MM.1S (cell line): Measurements from ENCODE around the gene LRRC26.

ENCODE experiments used
- EZH2phosphoT487 ChIP-seq: fragments of 300-600 bp; sonication (generic); IDR thresholded peaks from 2 replicates; pipeline ENCODE4 v1.6.1; 2018; ENCODE audit warnings: antibody characterized with exemption, low read length
- TF ChIP-seq, protein P1 (sequence below): fragments of 300-600 bp; sonication (generic); IDR thresholded peaks from 2 replicates; pipeline ENCODE4 v1.5.1; 2016; ENCODE audit warnings: antibody characterized with exemption, low read length, mixed read lengths

DNA sequence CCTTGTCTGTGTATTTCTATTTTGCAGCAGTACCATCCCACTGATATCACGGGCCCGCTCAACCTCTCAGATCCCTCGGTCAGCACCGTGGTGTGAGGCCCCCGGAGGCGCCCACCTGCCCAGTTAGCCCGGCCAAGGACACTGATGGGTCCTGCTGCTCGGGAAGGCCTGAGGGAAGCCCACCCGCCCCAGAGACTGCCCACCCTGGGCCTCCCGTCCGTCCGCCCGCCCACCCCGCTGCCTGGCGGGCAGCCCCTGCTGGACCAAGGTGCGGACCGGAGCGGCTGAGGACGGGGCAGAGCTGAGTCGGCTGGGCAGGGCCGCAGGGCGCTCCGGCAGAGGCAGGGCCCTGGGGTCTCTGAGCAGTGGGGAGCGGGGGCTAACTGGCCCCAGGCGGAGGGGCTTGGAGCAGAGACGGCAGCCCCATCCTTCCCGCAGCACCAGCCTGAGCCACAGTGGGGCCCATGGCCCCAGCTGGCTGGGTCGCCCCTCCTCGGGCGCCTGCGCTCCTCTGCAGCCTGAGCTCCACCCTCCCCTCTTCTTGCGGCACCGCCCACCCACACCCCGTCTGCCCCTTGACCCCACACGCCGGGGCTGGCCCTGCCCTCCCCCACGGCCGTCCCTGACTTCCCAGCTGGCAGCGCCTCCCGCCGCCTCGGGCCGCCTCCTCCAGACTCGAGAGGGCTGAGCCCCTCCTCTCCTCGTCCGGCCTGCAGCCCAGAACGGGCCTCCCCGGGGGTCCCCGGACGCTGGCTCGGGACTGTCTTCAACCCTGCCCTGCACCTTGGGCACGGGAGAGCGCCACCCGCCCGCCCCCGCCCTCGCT, 1.9 kb downstream of the LRRC26 start:
- TF ChIP-seq, protein P1, sequence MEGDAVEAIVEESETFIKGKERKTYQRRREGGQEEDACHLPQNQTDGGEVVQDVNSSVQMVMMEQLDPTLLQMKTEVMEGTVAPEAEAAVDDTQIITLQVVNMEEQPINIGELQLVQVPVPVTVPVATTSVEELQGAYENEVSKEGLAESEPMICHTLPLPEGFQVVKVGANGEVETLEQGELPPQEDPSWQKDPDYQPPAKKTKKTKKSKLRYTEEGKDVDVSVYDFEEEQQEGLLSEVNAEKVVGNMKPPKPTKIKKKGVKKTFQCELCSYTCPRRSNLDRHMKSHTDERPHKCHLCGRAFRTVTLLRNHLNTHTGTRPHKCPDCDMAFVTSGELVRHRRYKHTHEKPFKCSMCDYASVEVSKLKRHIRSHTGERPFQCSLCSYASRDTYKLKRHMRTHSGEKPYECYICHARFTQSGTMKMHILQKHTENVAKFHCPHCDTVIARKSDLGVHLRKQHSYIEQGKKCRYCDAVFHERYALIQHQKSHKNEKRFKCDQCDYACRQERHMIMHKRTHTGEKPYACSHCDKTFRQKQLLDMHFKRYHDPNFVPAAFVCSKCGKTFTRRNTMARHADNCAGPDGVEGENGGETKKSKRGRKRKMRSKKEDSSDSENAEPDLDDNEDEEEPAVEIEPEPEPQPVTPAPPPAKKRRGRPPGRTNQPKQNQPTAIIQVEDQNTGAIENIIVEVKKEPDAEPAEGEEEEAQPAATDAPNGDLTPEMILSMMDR = no peak
- TF ChIP-seq EZH2phosphoT487 = no peak
